ENCODE data around the gene BTBD9. TPM values are rescaled to one million over a fixed set of nuclear protein-coding genes. Genes with fewer than 3 reads are reported as not detected.

Gene BTBD9
- total RNA-seq, 1 donor: 9.7 TPM

DNA sequence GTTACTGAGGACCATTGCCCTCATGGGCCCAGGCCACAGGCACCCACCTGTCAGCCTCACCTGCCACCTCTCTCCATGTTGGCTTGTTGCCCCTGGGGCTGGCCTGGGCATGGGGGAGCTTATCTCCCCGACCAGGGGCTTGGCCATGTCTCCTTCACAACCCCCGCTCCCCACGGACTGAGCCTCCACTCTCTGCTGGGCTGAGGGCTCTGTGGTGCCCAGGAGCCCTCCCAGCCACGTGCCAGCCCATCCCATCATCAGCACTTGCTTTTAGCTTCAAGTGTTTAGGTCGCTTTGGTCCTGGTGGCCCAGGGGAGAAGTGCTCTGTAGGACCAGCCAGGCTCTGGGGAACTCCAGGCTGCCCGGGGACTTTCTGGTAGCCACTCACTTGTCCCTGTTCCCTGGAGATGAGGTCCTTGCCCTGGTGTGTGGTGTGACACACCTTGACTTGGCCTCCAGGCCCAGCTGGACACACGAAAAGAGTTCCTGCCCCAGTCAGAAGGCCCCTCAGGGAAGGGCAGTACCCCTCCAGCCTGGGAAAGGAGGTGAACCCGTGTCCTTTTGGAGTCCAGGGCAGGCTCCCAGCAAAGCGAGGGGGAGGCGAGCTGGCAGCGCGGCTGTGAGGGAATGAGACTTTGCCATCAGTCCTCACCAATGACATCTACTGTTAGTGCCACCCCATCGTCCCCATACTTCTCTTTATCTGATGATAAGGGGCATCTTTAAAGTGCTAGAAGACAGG lies 467.6 kb downstream of the BTBD9 start:
- DNase-seq (ENCODE audit: low read depth in 2 of 3, low spot score in 2 of 3): no peak

DNA sequence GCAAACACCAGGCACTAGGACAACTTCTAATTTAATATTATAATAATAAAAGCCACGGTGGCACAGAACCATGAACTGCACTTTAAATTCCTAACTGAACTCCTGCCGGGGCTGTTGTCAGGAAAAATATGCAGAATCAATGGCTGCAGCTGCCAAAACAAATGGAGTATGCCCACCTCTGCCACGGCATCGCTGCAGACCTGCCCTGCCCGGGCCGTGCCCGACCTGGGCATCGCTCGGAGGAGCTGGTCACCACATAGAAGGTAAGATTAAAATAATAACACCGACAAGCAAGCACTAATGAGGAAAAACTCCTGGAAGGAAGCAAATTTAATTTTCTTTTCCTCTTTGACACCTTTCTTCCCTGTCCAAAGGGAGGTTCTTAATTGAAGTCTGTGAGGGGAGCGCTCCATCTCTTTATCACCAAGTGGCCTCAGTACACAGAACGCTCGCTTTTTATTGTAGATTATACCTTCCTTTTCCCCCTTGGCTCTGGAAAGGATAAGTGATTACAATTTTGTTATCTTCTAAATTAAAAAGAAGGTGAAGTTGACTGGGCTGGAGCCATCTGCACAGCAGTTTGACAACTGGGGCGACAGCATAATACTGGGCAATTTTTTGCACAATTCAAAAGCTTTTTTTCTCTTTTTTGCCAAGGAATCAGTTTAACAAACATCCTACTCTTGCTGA lies 468.9 kb downstream of the BTBD9 start:
- no peak for DNase-seq (ENCODE audit: low read depth in 2 of 3, low spot score in 2 of 3)

- DNase-seq (ENCODE audit: low read depth in 2 of 3, low spot score in 2 of 3): no peak
Measured at GRCh38 chr6:38169977-38170526, 469.7 kb downstream of the BTBD9 start.

DNA sequence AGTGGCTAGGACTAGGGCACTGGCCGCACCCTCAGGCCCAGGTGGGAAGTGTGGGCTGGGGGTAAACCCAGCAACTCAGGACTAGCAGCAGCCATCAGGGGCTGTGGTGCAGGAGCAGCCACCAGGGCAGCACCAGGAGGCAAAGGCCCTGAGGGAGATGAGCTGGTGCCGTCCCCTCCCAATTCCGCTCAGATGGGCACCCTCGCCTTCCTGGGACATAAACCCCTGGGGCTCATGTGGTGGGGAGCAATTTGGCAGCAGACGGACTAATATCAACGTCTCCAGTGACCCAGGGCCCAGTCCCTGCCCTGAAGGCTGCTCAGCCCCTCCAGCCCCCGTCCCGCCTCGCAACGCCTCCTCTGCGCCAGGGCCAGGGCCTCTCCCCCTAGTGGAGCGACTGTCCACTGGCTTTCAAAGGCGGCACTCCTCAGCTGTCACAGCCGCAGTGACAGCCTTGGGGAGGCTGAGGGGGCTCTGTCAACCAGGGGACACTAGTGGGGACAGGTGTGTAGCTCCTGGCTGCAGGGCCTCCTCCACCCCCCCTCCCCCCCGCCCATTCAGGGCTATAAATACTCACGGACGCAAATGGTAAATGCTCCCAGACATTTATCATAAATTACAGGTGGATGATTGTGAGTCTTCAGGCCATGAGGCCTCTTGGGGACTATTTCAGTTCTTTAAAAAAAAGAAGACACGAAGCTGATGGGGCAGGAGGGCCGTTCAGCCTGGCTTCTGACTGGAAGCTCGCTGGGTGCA lies 470.3 kb downstream of the BTBD9 start:
- DNase-seq (ENCODE audit: low read depth in 2 of 3, low spot score in 2 of 3): no peak

DNA sequence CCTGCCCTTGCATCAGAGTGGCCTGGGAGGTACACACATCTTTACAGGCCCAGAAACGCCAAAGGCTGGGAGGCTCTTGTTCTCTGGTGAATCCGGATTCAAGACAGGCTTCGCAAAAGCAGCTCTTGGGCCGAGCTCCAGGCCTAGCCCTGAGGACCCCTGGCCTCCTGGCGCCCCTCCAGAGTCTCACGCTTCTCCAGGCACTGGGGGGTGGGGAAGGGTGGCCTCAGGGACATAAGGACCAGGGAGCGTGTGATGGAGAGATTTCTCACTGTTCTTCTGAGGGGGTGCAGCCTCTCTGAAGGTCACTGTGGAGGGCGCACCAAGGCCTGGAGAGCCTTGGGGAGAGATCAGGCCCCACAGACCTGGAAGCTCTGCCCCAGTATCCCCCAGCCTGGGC lies 471.0 kb downstream of the BTBD9 start:
- no peak for DNase-seq (ENCODE audit: low read depth in 2 of 3, low spot score in 2 of 3)

DNA sequence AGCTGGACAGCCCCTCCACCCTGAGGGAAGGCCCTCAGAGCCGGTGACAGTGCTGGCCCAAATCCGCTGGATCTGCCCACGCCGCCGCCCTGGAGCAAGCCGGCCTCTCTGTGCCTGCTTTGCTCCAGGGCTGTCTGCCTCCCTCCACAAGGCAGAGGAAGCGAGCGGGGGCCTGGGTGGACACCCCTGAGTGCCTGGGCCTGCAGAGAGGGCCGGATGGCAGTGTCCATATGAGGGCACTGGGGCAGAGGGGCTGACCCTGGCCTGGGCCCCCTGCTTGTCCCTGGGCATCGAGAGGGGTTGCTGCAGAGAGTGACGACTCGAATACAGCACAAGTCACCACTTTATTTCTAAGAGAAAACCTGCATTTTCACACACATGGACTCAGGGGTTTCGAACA lies 471.6 kb downstream of the BTBD9 start:
- no peak for DNase-seq (ENCODE audit: low read depth in 2 of 3, low spot score in 2 of 3)

- no peak for DNase-seq (ENCODE audit: low read depth in 2 of 3, low spot score in 2 of 3)
Measured at GRCh38 chr6:38167598-38167997, 472.1 kb downstream of the BTBD9 start.

DNA sequence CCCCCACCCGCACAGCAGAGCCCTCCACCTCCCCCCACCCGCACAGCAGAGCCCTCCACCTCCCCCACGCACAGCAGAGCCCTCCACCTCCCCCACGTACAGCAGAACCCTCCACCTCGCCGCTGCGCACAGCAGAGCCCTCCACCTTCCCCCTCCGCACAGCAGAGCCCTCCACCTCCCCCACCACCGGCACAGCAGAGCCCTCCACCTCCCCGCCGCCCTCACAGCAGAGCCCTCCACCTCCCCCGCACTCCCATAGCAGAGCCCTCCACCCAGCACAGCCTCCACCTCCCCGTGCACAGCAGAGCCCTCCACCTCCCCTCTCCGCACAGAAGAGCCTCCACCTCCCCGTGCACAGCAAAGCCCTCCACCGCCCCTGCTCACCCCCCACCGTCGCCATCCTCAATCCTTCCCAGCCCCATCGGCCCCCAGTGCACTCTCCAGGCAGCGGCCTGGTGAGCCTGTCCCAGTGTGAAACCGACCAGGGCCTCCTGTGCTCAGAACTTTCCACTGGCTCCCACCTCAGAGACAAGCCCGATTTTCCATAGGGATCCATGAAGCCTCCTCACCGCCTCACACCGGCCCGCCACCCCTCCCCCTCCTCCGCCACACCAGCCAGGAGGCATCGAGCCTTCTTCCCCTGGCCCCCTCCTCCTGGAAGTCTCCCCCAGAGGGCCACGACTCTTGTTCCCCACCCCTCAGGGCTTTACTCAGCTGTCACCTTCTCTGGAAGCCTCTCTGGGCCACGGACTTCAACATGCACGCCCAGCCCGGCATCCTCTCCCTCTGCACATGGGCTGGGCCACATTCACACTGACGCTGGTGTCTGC lies 473.1 kb downstream of the BTBD9 start:
- DNase-seq (ENCODE audit: low read depth in 2 of 3, low spot score in 2 of 3): no peak

DNA sequence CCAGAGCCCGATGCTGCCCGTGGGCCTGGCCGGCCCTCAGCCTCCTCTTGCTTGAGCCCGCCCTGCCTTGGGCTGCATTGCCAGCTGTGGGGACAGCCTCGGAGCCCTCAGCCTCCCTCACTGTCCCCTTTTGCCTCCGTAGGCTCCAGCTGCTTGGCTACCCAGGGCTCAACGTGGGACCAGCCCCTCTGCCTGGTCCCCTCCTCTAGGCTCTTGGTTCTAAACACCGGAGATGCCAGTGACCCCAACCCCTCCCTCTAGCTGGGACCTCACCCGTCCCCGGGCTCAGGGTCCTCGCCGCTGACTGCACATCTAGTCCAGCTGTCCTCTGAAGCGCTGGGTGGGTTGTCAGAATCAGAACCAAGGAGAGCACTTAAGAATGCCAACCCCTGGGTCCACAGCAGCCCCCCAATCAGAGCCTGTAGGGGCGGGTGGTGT lies 475.0 kb downstream of the BTBD9 start:
- no peak for DNase-seq (ENCODE audit: low read depth in 2 of 3, low spot score in 2 of 3)

GRCh38 chr6:38164131-38164481 lies 475.6 kb downstream of the BTBD9 start:
- no peak for DNase-seq (ENCODE audit: low read depth in 2 of 3, low spot score in 2 of 3)

- DNase-seq (ENCODE audit: low read depth in 2 of 3, low spot score in 2 of 3): no peak
Measured at GRCh38 chr6:38163186-38164130, 476.3 kb downstream of the BTBD9 start.

GRCh38 chr6:38162493-38163185 lies 477.1 kb downstream of the BTBD9 start:
- no peak for DNase-seq (ENCODE audit: low read depth in 2 of 3, low spot score in 2 of 3)

GRCh38 chr6:38161754-38162492 lies 477.8 kb downstream of the BTBD9 start:
- DNase-seq (ENCODE audit: low read depth in 2 of 3, low spot score in 2 of 3): no peak

DNA sequence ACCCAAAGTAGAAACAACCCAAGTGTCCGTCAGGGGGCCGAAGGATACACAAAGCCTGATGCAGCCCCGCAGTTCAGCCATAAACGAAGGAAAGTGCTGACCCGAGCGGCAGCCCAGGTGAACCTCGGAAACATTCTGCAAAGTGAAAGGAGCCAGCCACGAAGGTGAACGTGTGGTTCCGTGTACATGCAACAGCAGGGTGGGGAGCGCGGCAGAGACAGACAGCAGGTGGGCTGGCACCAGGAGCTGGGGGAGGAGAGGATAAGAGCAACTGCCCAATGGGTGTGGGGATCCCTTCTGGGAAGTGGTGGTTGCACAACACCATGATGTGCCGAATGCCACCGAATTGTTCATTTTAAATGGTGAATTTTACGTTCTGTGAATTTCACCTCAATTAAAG lies 478.4 kb downstream of the BTBD9 start:
- DNase-seq (ENCODE audit: low read depth in 2 of 3, low spot score in 2 of 3): no peak

- DNase-seq (ENCODE audit: low read depth in 2 of 3, low spot score in 2 of 3): no peak
Measured at GRCh38 chr6:38160831-38161230, 478.9 kb downstream of the BTBD9 start.

- DNase-seq (ENCODE audit: low read depth in 2 of 3, low spot score in 2 of 3): peak in 1 of 3 donors; percentile 15
Measured at GRCh38 chr6:38159596-38159995, 480.1 kb downstream of the BTBD9 start.

DNA sequence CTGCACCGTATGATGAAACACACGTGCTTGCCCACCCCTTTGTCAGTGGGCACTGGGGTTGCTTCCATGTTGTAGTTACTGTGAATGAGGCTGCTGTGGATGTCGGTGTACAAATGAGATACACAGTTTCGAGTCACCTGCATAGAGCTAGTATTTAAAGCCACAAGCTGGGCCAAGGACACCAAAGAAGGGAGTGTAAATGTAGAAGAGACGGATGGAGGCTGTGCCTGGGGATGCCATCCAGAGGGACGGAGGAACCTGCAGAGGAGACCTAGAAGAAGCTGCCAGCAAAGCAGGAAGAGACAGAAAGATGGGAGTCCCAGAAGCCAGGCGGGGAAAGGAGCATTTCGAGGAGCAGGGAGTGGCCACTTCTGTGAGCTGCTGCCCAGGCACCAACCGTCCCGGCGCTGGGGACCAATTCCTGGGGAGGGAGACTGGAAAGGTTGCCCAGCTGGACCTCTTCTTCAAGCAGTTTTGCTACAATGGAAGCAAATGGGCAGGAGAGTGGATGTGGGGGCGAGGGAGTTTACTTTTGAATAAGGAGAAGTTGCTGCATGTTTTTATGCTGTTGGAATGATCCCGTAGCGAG lies 480.9 kb downstream of the BTBD9 start:
- DNase-seq (ENCODE audit: low read depth in 2 of 3, low spot score in 2 of 3): no peak

DNA sequence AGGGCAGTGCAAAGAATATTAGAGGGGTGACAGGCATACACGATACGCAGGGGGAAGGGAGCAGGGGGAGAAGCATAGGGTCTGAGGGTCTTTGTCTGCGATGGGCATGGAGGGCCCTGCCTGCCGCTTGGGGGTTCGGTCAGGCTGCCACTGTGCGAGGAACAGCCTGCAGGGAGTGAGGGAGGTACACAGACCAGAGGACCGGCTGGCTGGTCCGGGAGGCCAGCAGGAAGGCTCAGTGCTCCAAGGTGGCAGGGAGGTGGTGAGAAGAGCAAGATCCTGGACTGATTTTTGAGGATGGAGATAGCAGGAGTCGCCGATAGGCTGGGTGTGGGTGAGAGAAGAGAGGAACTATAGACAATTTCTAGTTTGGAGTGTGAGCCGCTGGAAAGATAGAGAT lies 481.8 kb downstream of the BTBD9 start:
- DNase-seq (ENCODE audit: low read depth in 2 of 3, low spot score in 2 of 3): no peak

All from hematopoietic multipotent progenitor cell (in vitro differentiated cells).